OCI-LY7 (cell line): ENCODE measurements around the gene NUDT8.

Experiments
- EZH2phosphoT487 ChIP-seq: fragments of 200-600 bp; sonication (generic); IDR thresholded peaks from 2 replicates; pipeline ENCODE4 v1.6.1; 2018; ENCODE audit warnings: low read depth, borderline replicate concordance, mild to moderate bottlenecking, mixed run types, antibody characterized with exemption, low read length, moderate library complexity, mixed read lengths
- TF ChIP-seq, protein P1 (sequence below): fragments of 200-600 bp; sonication (generic); conservative IDR thresholded peaks from 2 replicates; pipeline ENCODE4 v1.5.1; 2014; ENCODE audit warnings: mild to moderate bottlenecking, antibody characterized with exemption, low read length, moderate library complexity, mixed read lengths

DNA sequence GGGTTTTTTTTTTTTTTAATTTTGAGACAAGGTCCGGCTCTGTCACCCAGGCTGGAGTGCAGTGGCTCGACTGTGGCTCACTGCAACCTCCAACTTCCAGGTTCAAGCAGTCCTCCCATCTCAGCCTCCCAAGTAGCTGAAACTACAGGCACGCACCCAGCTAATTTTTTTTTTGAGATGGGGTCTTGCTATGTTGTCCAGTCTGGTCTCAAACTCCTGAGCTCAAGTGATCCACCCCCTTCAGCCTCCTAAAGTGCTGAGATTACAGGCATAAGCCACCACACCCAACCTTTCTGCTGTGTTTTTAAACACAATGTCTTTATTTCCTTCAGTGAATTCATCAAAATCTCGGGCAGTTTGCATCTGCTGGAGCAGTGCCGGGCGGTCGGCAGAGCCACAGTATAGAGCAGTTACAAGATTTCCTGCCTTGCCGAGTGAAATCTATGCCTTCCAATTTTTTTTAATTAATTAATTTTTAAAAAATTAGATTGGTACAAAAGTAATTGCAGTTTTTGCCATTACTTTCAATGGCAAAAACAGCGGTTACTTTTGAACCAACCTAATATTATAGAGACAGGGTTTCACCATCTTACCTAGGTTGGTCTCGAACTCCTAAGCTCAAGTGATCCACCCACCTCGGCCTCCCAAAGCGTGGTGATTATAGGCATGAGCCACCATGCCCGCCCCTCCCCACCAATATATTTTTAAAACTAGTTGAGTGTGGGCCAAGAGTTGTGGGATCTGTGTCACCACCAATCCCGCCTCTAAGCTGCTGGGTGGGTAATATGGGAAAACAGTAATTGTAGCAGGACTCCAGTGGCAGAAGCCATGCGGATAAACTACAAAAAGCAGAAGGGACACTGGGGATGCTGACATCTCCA, 23.5 kb upstream of the NUDT8 start:
- TF ChIP-seq, protein P1, sequence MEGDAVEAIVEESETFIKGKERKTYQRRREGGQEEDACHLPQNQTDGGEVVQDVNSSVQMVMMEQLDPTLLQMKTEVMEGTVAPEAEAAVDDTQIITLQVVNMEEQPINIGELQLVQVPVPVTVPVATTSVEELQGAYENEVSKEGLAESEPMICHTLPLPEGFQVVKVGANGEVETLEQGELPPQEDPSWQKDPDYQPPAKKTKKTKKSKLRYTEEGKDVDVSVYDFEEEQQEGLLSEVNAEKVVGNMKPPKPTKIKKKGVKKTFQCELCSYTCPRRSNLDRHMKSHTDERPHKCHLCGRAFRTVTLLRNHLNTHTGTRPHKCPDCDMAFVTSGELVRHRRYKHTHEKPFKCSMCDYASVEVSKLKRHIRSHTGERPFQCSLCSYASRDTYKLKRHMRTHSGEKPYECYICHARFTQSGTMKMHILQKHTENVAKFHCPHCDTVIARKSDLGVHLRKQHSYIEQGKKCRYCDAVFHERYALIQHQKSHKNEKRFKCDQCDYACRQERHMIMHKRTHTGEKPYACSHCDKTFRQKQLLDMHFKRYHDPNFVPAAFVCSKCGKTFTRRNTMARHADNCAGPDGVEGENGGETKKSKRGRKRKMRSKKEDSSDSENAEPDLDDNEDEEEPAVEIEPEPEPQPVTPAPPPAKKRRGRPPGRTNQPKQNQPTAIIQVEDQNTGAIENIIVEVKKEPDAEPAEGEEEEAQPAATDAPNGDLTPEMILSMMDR: no peak
- TF ChIP-seq EZH2phosphoT487: no peak
